Parathyroid adenoma (tissue), 2 donors: Measurements from ENCODE around the gene ITGAL.
"Not testable (repeated sequence)": the region's sequence is repeated elsewhere in the genome, so short reads cannot be mapped to it uniquely, and the experiment has no call there.

Experiments
- H2AFZ ChIP-seq: fragments of 300-600 bp; sonication (generic); one replicate; pipeline ENCODE4 v1.7.0; 2017; ENCODE audit warnings: antibody characterized with exemption, mild to moderate bottlenecking
- H3K27ac ChIP-seq: fragments of 300-600 bp; sonication (generic); one replicate; pipeline ENCODE4 v1.7.0; 2017
- H3K27me3 ChIP-seq: fragments of 300-600 bp; sonication (generic); one replicate; pipeline ENCODE4 v1.7.0; 2017; ENCODE audit warnings: low read length; ENCODE audit not compliant: control insufficient read depth, insufficient read depth
- H3K36me3 ChIP-seq: fragments of 300-600 bp; sonication (generic); one replicate; pipeline ENCODE4 v1.7.0; 2017; ENCODE audit warnings: low read length; ENCODE audit not compliant: control insufficient read depth, insufficient read depth
- H3K4me1 ChIP-seq: fragments of 300-600 bp; sonication (generic); one replicate; pipeline ENCODE4 v1.7.0; 2017; ENCODE audit warnings: control low read depth
- H3K4me2 ChIP-seq: fragments of 300-600 bp; sonication (generic); one replicate; pipeline ENCODE4 v1.7.0; 2017; ENCODE audit warnings: low read length
- H3K4me3 ChIP-seq: fragments of 300-600 bp; sonication (generic); one replicate; pipeline ENCODE4 v1.7.0; 2017; ENCODE audit warnings: low read depth, low read length
- H3K79me2 ChIP-seq: fragments of 300-600 bp; sonication (generic); one replicate; pipeline ENCODE4 v1.7.0; 2017; ENCODE audit warnings: control low read depth
- H3K9ac ChIP-seq: fragments of 300-600 bp; sonication (generic); one replicate; pipeline ENCODE4 v1.7.0; 2017; ENCODE audit warnings: mild to moderate bottlenecking
- H3K9me3 ChIP-seq: fragments of 300-600 bp; sonication (generic); one replicate; pipeline ENCODE4 v1.7.0; 2017; ENCODE audit warnings: low read length; ENCODE audit not compliant: control insufficient read depth
- CTCF ChIP-seq: fragments of 300-600 bp; sonication (generic); IDR thresholded peaks from one replicate; pipeline ENCODE4 v1.7.0; 2017; ENCODE audit warnings: antibody characterized with exemption, mild to moderate bottlenecking
- donor health status: primary hyperparathyroidism.

Gene ITGAL

GRCh38 chr16:30521873-30522641, 49.5 kb downstream of the ITGAL start:
- no peak for TF ChIP-seq CTCF
- Histone ChIP-seq H3K27ac (no peak overlapping the region), H3K27me3 (no peaks in the 10 kb centered on the region), H3K9ac (no peak overlapping the region), H3K4me3 (no peak overlapping the region), H2AFZ (no peak overlapping the region), H3K36me3 (no peaks in the 10 kb centered on the region), H3K4me2 (no peak overlapping the region), H3K4me1 (peaks cover 5% of the 10 kb centered on the region), H3K9me3 (no peaks in the 10 kb centered on the region), H3K79me2 (no peaks in the 10 kb centered on the region)

- not testable (repeated sequence) for H3K4me3 ChIP-seq, H3K27me3 ChIP-seq, H3K9ac ChIP-seq, H2AFZ ChIP-seq, H3K36me3 ChIP-seq, H3K4me1 ChIP-seq, H3K79me2 ChIP-seq, H3K9me3 ChIP-seq, H3K27ac ChIP-seq, H3K4me2 ChIP-seq
Measured at GRCh38 chr16:30522702-30523463, 50.3 kb downstream of the ITGAL start.

GRCh38 chr16:30523768-30524574, 51.4 kb downstream of the ITGAL start:
- Histone ChIP-seq H3K36me3 (no peaks in the 10 kb centered on the region), H2AFZ (no peak overlapping the region), H3K4me2 (no peak overlapping the region), H3K4me3 (no peak overlapping the region), H3K9me3 (no peaks in the 10 kb centered on the region), H3K27ac (no peak overlapping the region), H3K4me1 (peaks cover 13% of the 10 kb centered on the region), H3K9ac (no peak overlapping the region), H3K27me3 (no peaks in the 10 kb centered on the region), H3K79me2 (no peaks in the 10 kb centered on the region)
- no peak for TF ChIP-seq CTCF

- H3K9me3 ChIP-seq: no peaks in the 10 kb centered on the region
- H3K27me3 ChIP-seq: no peaks in the 10 kb centered on the region
- no peaks in the 10 kb centered on the region for H3K36me3 ChIP-seq
- H3K79me2 ChIP-seq: no peaks in the 10 kb centered on the region
- H3K27ac ChIP-seq: no peak overlapping the region
- H3K4me3 ChIP-seq: no peak overlapping the region
- TF ChIP-seq CTCF: no peak
- H3K4me1 ChIP-seq: peaks cover 13% of the 10 kb centered on the region
- no peak overlapping the region for H3K4me2 ChIP-seq
- H2AFZ ChIP-seq: no peak overlapping the region
- H3K9ac ChIP-seq: no peak overlapping the region
Measured at GRCh38 chr16:30524575-30525568, 52.3 kb downstream of the ITGAL start.
